Measurements from ENCODE around the gene SLC15A4.

DNA sequence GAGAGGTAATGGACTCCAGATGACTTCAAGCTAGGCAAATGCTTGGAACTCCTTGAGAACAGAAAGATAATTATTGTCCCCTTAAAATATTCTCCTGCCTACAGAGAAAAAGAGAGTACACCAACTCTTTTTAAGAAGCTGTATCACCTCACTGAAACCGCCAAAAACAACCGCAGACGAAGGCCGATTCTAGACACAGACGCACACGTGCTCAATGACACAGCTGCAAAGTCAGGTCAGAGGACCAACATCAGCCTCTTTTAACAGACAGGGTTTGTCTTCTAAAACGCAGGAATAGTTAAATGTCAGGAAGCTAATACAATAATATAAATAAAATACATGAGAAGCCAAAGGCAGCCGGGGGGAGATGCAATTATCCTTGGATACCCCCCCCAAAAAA lies 19.0 kb downstream of the SLC15A4 start:
- TF ChIP-seq, protein P1, sequence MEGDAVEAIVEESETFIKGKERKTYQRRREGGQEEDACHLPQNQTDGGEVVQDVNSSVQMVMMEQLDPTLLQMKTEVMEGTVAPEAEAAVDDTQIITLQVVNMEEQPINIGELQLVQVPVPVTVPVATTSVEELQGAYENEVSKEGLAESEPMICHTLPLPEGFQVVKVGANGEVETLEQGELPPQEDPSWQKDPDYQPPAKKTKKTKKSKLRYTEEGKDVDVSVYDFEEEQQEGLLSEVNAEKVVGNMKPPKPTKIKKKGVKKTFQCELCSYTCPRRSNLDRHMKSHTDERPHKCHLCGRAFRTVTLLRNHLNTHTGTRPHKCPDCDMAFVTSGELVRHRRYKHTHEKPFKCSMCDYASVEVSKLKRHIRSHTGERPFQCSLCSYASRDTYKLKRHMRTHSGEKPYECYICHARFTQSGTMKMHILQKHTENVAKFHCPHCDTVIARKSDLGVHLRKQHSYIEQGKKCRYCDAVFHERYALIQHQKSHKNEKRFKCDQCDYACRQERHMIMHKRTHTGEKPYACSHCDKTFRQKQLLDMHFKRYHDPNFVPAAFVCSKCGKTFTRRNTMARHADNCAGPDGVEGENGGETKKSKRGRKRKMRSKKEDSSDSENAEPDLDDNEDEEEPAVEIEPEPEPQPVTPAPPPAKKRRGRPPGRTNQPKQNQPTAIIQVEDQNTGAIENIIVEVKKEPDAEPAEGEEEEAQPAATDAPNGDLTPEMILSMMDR (IDR thresholded peaks at IDR 0.05; ENCODE audit: insufficient read depth, low read length), result no peak
- no peak for TF ChIP-seq POLR2AphosphoS5 (IDR thresholded peaks at IDR 0.05; ENCODE audit: low read depth)
- TF ChIP-seq SPI1 (IDR thresholded peaks at IDR 0.05; ENCODE audit: borderline replicate concordance, low read depth), result no peak
- TF ChIP-seq, protein P2, sequence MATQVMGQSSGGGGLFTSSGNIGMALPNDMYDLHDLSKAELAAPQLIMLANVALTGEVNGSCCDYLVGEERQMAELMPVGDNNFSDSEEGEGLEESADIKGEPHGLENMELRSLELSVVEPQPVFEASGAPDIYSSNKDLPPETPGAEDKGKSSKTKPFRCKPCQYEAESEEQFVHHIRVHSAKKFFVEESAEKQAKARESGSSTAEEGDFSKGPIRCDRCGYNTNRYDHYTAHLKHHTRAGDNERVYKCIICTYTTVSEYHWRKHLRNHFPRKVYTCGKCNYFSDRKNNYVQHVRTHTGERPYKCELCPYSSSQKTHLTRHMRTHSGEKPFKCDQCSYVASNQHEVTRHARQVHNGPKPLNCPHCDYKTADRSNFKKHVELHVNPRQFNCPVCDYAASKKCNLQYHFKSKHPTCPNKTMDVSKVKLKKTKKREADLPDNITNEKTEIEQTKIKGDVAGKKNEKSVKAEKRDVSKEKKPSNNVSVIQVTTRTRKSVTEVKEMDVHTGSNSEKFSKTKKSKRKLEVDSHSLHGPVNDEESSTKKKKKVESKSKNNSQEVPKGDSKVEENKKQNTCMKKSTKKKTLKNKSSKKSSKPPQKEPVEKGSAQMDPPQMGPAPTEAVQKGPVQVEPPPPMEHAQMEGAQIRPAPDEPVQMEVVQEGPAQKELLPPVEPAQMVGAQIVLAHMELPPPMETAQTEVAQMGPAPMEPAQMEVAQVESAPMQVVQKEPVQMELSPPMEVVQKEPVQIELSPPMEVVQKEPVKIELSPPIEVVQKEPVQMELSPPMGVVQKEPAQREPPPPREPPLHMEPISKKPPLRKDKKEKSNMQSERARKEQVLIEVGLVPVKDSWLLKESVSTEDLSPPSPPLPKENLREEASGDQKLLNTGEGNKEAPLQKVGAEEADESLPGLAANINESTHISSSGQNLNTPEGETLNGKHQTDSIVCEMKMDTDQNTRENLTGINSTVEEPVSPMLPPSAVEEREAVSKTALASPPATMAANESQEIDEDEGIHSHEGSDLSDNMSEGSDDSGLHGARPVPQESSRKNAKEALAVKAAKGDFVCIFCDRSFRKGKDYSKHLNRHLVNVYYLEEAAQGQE (IDR thresholded peaks at IDR 0.05; ENCODE audit: insufficient replicate concordance, low read depth), result no peak
- no peak for TF ChIP-seq GABPA (IDR thresholded peaks at IDR 0.05; ENCODE audit: low read depth)
